ENCODE data around the gene ZNF436.

DNA sequence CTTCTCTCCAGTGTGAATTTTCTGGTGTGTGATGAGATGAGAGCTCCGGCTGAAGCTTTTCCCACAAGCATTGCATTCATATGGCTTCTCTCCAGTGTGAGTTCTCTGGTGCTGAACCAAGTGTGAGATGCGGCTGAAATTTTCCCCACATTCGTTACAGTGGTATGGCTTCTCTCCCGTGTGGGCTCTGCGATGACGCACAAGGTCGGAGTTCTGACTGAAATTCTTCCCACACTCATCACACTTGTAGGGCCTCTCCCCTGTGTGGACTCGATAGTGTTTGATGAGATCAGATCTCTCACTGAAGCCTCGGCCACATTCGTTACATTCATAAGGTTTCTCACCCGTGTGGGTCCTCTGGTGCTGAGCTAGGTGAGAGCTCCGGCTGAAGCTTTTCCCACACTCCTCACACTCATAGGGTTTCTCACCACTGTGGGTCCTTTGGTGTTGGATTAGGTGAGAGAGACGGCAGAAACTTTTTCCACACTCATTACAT lies 7.4 kb downstream of the ZNF436 start:
- TF ChIP-seq CTCF (IDR thresholded peaks at IDR 0.05): no peak
- no peak for TF ChIP-seq POLR2A (IDR thresholded peaks at IDR 0.05)

Data from body of pancreas (tissue), 4 donors.